KBM-7 (cell line): Measurements from ENCODE around the gene LIN28A.

Experiments
- DNase-seq: peaks from one replicate; pipeline ENCODE4 v3.0.0-alpha.2; 2015
- in situ Hi-C: fragments of 300-500 bp; cut with MboI; formaldehyde crosslinking; loops from 2 replicates; pipeline ENCODE4 v1.14.3; 2020; ENCODE audit warnings: low sequenced_read_pairs, low pct_unique_long_range_greater_than_20kb, mixed read lengths

LIN28A gene

DNA sequence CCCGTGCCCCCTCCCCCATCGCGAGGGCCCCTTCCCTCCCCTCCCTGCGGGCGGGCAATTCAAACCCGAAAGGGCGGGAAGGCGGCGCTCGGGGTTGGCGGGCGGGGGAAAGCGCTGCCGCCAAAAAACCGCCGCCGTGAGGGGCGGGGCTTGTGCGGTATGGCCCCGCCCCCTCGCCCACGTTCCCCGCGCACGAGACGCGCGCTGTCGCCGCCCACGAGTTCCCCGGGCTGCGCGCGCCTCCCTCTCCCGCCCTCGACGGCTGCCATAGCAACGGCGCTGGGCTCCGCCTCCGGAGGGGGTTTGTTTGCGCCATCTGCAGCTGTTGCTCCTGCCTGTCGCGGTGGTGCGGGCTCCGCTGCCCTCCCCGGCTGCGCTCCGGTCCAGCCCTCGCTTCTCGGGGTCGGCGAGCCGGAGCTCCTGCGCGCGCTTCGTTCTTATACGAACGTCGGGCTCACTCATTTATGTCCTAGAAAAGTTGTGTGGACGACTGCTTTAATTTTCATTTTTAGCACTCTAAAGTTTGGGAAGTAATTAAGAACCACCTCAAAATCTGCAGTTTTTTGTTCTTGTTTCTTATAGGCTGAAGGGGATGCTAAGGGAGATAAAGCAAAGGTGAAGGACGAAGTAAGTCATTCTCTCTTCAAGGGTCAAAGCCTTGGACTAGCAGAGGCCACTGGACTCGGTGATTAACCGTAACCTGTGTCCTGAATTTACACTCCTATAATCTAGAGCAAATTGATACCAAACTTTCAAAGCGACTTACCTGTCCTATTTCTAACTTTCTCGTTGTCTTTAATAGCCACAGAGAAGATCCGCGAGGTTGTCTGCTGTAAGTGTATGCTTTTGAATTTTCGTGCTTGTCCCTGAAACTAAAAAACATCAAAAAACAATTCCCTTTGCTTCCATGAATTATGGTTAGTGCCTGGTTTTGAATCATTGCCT, 62.6 kb downstream of the LIN28A start:
- in situ Hi-C loops, result no loop called here
- DNase-seq, result peak; percentile 95

DNA sequence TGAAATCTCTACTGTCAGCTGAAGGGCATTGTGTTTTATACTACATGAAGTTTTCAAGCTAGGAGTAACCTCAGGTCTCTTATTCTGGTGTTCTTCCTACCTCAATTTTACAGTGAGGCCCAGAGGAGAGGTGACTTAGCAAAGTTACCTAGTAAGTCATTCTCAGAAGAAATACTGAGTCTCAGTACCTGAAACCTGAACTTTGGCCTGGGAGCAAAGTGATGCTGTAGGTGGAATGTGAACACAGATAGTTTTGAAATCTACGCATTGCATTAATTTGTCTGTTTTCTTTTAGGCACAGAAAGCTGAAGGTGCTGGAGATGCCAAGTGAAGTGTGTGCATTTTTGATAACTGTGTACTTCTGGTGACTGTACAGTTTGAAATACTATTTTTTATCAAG, 64.2 kb downstream of the LIN28A start:
- in situ Hi-C loops, result no loop called here
- DNase-seq, result no peak

DNA sequence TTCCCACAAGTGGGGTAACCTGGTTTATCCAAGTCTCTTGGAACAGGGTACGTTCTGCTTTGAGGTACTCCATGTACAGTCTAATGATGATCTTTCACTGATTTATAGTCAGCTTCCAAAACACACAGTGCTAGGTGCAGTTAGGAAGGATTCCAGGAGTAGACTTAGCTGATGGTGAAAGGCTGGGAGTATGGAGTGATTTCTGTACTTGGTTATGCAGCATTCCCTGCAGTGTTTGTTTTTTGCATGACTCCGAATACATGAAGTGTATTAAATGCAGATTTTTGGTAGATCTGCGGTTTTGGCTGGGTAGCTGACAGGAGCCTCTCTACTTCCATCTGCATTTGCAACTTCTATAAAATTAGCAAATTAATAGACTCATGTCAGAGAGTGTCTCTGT, 65.4 kb downstream of the LIN28A start:
- in situ Hi-C loops, result no loop called here
- no peak for DNase-seq

DNA sequence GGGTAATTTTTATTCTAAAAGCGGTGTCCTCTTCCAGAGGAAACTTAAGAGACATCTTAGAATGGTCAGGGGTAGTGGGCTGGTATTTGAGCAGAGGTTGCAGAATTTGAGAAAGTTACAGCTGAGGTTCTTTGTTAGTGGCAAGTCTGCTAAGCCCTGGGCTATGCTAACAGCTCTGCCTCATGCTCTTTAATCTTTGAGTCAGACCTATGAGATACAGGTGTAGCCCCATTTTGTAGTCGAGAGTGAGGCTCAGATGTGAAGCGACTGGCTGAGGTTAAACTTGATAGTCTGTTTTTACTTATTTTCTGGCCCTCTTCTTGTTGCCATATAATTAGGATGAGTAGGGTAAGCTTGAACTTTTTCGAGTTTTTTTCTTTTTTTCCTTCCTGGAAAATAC, 66.3 kb downstream of the LIN28A start:
- DNase-seq, result no peak
- in situ Hi-C loops, result no loop called here

DNA sequence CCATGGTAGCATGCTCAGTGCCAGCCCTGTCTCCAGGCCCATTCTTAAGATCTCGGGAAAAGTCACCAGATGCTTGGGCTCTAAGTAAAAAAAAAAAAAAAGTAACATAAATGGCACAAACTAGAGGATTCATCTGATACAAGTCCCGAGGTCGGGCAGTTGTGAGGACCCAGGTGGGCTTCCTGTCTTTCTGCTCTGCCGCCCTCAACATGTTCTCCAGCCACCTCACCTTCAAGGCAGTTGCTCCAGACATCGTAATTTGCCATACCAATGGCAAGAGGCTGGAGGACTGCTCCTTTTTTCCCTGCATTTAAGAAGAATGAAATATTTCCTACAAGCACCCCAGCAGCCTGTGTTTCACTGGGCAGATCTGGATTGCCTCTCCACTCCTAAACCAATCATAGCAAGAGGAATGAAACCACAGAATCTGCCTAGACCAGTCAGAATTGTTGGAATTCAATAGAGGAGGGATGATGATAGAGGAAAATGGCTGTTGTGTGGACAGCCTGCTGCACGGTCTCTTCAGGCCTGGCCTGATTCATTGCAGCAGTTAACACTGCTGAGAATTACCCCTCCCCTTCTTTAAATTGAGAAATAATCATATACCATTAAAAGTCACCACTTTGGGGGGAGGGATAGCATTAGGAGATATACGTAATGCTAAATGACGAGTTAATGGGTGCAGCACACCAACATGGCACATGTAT, 67.0 kb downstream of the LIN28A start:
- peak; percentile 45 for DNase-seq

DNA sequence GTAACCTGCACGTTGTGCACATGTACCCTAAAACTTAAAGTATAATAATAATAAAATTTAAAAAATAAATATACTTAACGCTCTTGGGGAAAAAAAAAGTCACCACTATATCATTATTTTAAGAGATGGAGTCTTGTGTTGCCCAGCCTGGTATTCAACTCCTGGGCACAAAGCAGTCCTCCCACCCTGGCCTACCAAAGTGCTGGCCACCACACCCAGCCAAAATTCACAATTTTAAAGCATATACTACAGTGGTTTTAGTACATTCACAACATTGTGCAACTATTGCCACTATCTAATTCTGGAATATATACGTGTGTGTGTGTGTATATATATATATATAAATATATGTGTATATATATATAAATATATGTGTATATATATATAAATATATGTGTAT, 67.5 kb downstream of the LIN28A start:
- no peak for DNase-seq
- in situ Hi-C loops, result no loop called here

More for the DNA sequence above, 67.0 kb downstream of the LIN28A start:
- in situ Hi-C loops, result no loop called here

DNA sequence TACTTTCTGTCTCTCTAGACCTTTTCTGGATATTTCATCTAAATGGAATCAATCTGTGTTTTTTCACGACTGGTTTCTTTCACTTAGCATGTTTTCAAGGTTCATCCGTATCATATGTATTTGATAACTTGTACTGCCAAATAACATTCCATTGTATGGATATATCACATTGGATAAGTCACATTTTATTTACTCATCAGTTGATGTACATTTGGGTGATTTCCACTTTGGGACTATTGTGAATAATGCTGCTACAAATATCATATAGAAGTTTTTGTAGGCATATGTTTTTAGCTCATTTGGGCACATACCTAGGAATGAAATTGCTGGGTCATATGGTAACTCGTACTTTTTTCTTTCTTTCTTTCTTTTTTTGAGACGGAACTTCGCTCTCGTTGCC, 68.4 kb downstream of the LIN28A start:
- DNase-seq, result no peak
- in situ Hi-C loops, result no loop called here
